Measurements from ENCODE around the gene TDP1. TPM values are rescaled to one million over a fixed set of nuclear protein-coding genes. Genes with fewer than 3 reads are reported as not detected.

The TDP1 gene
- total RNA-seq, 2 donors from 2014 or later = 12.0 to 18.2 TPM

DNA sequence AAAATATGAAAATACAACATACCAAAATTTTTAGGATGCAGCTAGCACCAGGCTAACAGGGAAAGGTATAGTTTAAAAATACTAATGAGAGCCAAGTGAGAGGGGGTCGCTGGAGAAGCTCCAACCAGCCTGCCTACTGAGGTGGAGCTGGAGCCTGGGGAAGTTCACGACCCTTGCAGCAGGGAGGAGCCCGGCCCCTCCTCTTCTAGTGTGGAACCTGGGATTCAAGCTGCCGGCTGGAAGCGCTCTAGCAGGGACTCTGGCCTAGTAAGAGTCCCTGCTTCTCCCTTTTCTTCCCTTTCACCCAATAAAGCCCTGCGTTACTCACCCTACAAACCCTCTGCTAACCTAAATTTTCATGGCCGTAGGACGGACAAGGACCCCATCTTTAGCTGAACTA is 101.1 kb downstream of the TDP1 start:
- 63% methylated on average over 8 of the region's 8 CpGs for WGBS
- no peak for DNase-seq (ENCODE audit: low spot score)
- intact Hi-C loops (cut with DNase I) = no loop called here
- TF ChIP-seq POLR2AphosphoS5 (IDR thresholded peaks at IDR 0.05) = no peak
- Histone ChIP-seq H3K27me3 (replicated peaks; ENCODE audit: insufficient read depth) (no peaks in the 10 kb centered on the region), H3K4me3 (no peak overlapping the region), H3K36me3 (no peaks in the 10 kb centered on the region), H3K4me1 (replicated peaks) (no peaks in the 10 kb centered on the region), H3K9me3 (no peaks in the 10 kb centered on the region), H3K27ac (no peak overlapping the region)

- Histone ChIP-seq H3K4me1 (replicated peaks) (no peaks in the 10 kb centered on the region), H3K9me3 (no peaks in the 10 kb centered on the region), H3K27me3 (replicated peaks; ENCODE audit: insufficient read depth) (no peaks in the 10 kb centered on the region), H3K36me3 (no peaks in the 10 kb centered on the region), H3K4me3 (no peak overlapping the region), H3K27ac (no peak overlapping the region)
- intact Hi-C loops (cut with DNase I) = no loop called here
- no peak for DNase-seq (ENCODE audit: low spot score)
- WGBS = 96% methylated on average over 7 of the region's 7 CpGs
- no peak for TF ChIP-seq POLR2A (IDR thresholded peaks at IDR 0.05)
- no peak for TF ChIP-seq POLR2AphosphoS5 (IDR thresholded peaks at IDR 0.05)
- TF ChIP-seq, protein P1, sequence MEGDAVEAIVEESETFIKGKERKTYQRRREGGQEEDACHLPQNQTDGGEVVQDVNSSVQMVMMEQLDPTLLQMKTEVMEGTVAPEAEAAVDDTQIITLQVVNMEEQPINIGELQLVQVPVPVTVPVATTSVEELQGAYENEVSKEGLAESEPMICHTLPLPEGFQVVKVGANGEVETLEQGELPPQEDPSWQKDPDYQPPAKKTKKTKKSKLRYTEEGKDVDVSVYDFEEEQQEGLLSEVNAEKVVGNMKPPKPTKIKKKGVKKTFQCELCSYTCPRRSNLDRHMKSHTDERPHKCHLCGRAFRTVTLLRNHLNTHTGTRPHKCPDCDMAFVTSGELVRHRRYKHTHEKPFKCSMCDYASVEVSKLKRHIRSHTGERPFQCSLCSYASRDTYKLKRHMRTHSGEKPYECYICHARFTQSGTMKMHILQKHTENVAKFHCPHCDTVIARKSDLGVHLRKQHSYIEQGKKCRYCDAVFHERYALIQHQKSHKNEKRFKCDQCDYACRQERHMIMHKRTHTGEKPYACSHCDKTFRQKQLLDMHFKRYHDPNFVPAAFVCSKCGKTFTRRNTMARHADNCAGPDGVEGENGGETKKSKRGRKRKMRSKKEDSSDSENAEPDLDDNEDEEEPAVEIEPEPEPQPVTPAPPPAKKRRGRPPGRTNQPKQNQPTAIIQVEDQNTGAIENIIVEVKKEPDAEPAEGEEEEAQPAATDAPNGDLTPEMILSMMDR (IDR thresholded peaks at IDR 0.05) = no peak
Measured at GRCh38 chr14:90058876-90059458, 103.2 kb downstream of the TDP1 start.

- DNase-seq (ENCODE audit: low spot score) = peak; percentile 10
- TF ChIP-seq POLR2AphosphoS5 (IDR thresholded peaks at IDR 0.05) (no peak), POLR2A (IDR thresholded peaks at IDR 0.05) (no peak)
- TF ChIP-seq, protein P1 (IDR thresholded peaks at IDR 0.05) = peak in 3 of 4 experiments; percentile 33 to 38 (median 37)
- intact Hi-C loops (cut with DNase I) = no loop called here
- Histone ChIP-seq H3K4me3 (peak overlapping the region; percentile 29 to 31), H3K27ac (no peak overlapping the region), H3K9me3 (no peaks in the 10 kb centered on the region), H3K36me3 (no peaks in the 10 kb centered on the region), H3K4me1 (replicated peaks) (no peaks in the 10 kb centered on the region), H3K27me3 (replicated peaks; ENCODE audit: insufficient read depth) (peaks cover 5% of the 10 kb centered on the region)
- under 1% methylated on average over 42 of the region's 80 CpGs for WGBS
Measured at GRCh38 chr14:90060312-90060964, 104.7 kb downstream of the TDP1 start.

- Histone ChIP-seq H3K27me3 (replicated peaks; ENCODE audit: insufficient read depth) (peaks cover 5% of the 10 kb centered on the region), H3K4me3 (peak overlapping the region; percentile 29 to 31), H3K9me3 (no peaks in the 10 kb centered on the region), H3K4me1 (replicated peaks) (no peaks in the 10 kb centered on the region), H3K36me3 (no peaks in the 10 kb centered on the region), H3K27ac (no peak overlapping the region)
- intact Hi-C loops (cut with DNase I) = no loop called here
- no peak for TF ChIP-seq POLR2AphosphoS5 (IDR thresholded peaks at IDR 0.05)
- TF ChIP-seq, protein P1 (IDR thresholded peaks at IDR 0.05) = no peak
- TF ChIP-seq POLR2A (IDR thresholded peaks at IDR 0.05) = no peak
- no peak for DNase-seq (ENCODE audit: low spot score)
- WGBS = 2% methylated on average over 60 of the region's 60 CpGs
Measured at GRCh38 chr14:90060965-90061684, 105.4 kb downstream of the TDP1 start.

DNA sequence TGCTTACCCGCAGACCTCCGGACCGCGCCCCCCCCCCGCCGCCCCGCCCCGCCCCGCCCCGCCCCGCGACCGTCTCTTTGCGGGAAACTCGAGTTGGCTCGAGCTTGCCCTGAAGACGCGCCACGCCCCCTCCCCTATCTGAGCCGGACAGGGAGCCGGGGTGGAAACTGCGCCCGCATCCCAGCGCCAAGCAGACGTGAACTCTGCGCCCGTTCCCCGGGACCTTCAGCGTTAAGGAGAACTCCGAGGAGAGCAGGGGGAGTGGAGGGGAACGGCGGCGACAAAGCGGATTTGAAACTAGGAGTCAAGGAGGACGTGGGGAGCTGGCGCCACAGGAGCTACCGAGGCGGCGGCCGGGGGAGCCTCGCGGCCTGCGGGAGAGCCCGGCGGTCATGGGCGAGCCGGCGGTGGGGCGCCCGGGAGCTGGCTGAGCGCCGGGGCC is 106.0 kb downstream of the TDP1 start, which contains the start of gene KCNK13:
Gene KCNK13 (plus strand): TSS at position 310 of the 442 bp plus-strand sequence. CDS start 212 bp downstream, outside the sequence.
- H3K4me1 ChIP-seq (replicated peaks) = no peaks in the 10 kb centered on the region
- intact Hi-C loops (cut with DNase I) = no loop called here
- peak within 1 kb of the TSS; percentile 29 to 31 for H3K4me3 ChIP-seq
- H3K36me3 ChIP-seq = no peaks in the 10 kb centered on the region
- H3K27me3 ChIP-seq (replicated peaks; ENCODE audit: insufficient read depth) = peaks cover 5% of the 10 kb centered on the region
- no peak within 1 kb of the TSS for H3K27ac ChIP-seq
- under 1% methylated on average over 41 of the region's 52 CpGs for WGBS
- no peak for TF ChIP-seq POLR2AphosphoS5 (IDR thresholded peaks at IDR 0.05)
- TF ChIP-seq, protein P1 (IDR thresholded peaks at IDR 0.05) = no peak
- no peak for TF ChIP-seq POLR2A (IDR thresholded peaks at IDR 0.05)
- no peak for DNase-seq (ENCODE audit: low spot score)
- no peaks in the 10 kb centered on the region for H3K9me3 ChIP-seq

Data from prostate gland (tissue), 2 donors.